Activated T-cell treated with anti-CD3 and anti-CD28 coated beads, Interleukin-2, amount 50 U/mL, for 48 hours (primary cell): ENCODE data around the gene NDE1.
A peak's percentile ranks its signal among the peaks of the same experiment; 100 is the strongest.

Experiments used
- DNase-seq, 2 experiments: peaks; one replicate each; pipeline ENCODE4 v3.0.0-alpha.2; 2020

The NDE1 gene

DNA sequence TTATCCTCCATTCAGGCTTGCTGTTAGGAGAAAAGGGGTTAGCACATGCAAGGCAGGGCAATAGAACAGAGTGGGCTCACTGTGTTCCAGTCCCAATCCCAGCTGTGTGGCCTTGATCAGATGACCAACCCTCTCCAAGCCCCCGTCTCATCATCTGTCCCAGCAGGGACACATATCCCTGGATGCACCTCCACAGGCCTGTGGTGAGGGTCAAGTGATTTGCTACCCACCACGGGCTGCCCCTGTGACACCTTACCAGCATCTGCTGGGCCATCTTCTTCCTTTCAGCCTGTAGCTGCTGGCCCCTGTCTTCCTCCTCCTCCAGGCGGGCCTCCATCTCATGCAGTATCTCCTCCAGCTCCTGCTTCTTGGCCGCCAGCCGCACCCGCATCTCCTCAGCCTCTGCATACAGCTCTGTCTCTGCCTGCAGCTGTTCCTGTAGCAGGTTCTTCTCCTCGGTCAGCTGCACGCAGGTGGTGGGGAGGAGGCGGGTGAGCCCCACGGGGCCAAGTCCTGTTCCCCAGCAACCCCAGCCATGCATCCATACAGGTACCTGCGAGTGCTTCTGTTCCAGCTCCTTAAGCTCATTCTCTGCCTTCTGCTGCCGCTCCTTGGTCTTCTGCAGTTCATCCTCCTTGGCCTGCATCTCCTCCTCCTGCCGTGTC, 91.3 kb downstream of the NDE1 start:
- no peak for DNase-seq

DNA sequence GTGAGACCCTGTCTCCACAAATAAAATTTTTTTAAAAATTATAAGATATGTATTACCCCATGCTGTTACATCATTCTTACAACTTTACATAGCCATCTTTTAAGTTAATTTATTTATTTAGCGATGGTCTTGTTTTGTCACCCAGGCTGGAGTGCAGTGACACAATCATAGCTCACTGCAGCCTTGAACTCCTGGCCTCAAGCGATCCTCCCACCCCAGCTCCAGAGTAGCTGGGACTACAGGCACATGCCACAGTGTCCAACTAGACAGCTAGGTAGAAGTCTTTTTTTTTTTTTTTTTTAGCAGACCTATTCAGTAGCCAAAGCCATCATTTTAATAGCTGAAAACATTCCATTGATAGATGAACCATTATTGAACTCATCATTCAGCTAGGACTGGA, 92.7 kb downstream of the NDE1 start:
- no peak for DNase-seq

DNA sequence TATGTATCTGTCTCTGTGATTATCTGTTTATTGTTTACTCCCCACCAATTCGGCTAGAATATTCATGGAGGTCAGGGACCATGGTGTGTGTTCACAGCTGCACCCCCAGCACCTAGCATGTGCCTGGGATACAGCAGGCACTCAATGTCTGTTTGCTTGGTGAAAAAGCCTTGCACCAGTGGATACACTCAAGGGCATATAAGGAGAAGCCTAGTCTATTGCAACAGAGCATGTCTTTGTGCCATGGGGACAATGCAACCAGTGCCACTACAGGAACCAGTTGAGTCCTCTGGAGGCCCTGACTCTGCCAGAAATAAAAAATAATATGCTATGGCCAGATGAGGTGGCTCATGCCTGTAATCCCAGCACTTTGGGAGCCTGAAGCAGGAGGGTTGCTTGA, 93.6 kb downstream of the NDE1 start:
- no peak for DNase-seq

DNA sequence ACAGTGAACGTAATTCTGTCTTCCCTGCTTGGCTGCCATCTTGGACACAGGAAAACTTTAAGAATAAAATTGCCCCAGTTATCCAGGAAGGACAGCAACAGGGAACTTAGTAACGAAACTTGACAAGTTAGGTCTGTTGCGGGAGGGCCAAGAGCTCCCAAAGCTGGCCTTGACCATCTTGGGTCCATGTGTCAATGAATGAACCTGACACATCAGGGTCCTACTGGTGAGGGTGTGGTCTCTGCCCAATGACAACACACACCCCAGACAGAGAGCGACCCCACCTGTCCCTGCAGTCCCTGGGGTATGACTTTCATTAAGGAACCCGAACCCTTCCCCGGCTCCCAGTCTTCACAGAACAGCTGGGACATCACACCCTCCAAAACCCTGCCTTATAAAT, 96.3 kb downstream of the NDE1 start:
- no peak for DNase-seq

DNA sequence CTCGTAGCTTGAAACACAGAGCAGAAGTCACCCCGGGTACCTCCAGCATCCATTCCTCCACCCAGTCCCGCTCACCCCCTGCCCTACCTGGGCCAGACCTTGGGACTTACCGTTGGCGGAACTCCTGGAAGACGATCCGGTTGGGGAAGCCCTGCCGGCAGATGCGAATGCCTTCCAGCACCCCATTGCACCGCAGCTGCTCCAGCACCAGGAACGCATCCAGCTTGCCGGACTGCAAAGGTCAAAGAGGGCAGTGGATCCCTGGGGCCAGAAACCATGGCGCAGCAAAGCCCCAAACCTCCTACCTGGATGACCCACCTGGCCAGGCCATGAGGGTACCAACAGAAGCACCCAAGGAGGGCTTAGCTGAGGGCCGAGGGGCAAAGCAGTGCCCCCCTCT, 97.9 kb downstream of the NDE1 start:
- no peak for DNase-seq

DNA sequence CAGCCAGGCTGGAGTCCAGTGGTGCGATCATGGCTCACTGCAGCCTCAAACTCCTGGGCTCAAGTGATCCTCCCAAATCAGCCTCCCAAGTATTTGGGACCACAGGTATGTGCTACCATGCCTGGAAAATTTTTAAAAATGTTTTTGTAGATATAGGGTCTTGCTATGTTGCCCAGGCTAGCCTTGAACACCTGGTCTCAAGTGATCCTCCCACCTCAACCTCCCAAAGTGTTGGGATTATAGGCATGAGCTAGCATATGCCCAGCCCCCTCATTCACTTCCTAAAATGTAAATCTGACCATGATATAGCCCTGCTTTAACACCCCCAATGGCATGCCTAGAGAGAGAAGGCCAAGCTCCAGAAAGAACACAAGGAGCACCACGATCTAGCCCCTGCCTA, 98.6 kb downstream of the NDE1 start:
- DNase-seq = no peak

DNA sequence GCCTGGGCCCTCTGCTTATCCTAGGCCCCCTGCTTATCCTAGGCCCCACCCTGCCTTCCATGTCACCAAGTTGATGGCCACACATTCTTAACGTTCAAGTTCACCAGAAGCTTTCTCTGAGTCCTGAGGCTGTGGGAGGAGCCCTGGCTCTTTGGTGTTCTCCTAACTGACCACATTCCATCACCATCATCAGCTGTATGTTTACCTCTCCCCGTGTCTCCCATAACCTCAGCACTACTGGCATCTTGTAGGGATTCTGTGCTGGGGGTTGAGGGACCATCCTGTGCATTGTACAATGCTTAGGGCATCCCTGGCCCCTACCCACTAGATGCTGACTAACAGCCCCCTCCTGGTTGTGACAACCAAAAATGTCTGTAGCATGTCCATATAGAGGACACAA, 99.3 kb downstream of the NDE1 start:
- DNase-seq = no peak

DNA sequence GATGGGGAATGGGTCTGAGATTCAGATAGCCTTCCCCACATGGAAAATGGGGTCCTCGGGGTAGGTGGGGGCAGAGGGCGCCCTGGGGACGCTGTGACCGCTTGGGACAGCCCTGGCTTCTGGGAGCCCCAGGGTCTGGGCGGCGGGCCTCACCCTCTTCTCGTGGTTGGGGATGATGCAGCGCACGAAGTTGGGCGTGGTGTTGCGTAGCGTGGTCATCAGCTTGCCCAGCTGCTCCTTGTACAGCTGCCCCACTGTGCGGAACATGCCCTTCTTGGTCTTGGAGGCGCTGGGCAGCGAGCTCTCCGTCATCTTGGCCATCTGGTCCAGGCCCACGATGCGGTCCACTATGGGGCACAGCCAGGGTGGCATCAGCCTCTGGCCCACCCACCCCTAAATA, 99.9 kb downstream of the NDE1 start:
- DNase-seq = no peak

DNA sequence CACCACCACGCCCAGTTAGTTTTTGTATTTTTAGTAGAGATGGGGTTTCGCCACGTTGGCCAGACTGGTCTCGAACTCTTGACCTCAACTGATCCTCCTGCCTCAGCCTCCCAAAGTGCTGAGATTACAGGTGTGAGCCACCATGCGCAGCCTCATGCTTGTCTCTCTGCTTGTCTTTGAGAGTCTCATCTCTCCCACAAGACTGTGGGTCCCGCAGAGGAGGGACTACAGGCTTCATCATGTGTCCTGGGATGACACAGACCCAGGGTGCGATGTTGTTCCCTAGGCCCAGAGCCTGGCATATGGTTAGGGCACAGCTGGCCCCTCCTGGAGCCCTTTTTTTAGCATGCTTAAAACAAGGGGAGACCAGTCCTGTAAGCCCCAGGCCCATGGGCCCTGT, 101.9 kb downstream of the NDE1 start:
- no peak for DNase-seq

DNA sequence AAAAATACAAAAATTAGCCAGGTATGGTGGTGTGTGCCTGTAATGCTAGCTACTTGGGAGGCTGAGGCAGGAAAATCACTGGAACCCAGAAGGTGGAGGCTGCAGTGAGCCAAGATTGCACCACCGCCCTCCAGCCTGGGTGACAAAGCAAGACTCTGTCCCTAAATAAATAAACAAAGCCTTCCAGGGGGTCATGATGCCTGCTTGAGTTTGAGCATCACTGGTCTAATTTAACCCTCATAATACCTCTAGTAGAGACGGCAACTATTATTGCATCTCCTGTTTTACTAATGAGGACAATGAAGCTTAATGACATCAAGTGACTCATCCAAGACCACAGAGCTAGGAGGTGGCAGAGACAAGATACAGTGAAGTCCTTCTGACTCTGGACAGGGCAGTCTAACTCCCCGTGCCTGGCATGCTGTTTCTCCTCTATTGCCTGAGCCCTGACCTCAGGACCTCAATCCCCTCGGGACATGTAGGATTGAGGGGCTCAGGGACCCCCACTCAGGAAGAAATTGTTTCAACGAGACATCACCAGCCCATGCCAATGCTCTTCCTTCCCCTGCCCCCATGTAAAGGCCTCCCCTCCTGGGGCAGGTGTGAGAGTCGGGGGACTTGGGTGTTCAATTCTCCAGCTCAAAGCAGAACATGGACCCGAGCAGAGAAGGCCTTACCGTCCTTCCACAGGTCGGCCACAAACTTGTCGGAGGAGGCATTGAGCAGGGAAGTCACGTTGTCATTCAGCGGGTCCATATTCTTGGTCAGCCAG, 102.9 kb downstream of the NDE1 start:
- no peak for DNase-seq

DNA sequence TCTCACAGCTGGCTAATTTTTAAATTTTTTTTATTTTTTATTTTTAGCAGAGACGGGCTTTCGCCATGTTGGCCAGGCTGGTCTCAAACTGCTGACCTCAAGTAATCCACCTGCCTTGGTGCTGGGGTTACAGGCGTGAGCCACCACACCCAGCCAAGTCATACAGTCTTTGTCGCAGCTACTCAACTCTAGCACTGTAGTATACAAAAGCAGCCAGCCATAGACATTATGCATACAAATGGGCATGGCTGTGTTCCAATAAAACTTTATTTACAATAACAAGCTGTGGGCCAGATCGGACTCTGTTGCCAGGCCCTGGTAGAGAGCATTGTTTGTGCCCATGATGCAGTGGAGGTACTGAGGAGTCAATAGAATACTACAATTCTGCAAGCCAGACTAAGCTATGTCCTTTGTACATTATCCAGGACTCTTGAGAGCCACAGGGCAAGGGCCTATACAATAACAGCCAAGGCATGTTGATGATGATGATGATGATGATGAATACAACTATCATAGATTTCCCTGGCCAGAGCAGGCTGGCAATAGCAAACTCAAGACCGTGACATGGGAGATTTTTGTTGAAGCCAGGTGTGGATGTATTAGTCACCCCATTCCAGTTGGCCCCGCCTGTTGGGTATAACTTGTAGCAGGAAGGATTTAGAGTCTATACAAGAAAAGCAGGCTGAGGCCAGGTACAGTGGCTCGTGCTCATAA, 104.9 kb downstream of the NDE1 start:
- no peak for DNase-seq

DNA sequence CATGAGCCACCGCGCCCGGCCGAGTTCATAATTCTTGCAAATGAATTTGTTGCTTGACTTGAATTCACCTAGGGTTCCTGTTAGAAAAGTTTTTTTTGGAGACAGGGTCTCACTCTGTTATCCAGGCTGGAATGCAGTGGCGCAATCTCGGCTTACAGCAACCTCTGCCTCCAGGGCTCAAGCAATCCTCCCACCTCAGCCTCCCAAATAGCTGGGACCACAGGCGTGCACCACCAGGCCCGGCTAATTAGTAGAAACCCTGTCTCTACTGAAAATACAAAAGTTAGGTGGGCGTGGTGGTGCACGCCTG, 107.0 kb downstream of the NDE1 start:
- no peak for DNase-seq

DNA sequence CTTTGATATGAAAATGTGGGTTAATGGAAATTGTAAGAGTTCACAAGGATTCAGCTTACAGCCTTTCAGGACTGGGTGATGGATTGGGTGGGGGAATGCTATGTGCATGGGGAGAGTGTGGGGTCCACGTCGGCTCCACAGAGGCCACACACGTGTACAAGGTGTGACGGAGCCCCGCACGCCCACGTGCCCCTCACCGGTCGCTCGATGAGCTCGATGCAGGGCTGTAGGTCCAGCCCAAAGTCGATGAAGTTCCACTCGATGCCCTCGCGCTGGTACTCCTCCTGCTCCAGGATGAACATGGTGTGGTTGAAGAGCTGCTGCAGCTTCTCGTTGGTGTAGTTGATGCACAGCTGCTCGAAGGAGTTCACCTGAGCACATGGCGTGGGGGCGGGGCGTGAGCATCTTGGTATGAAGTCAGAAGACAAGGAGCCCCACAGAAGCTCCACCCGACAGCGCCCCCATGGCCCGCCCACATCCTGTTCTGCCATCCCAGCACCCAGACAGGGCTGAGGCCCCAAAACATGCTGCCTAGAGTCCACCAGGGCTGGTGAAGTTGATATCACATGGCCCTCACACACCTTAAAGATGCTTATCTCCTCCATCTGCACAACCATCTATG, 107.7 kb downstream of the NDE1 start:
- peak; percentile 21 to 31 for DNase-seq

DNA sequence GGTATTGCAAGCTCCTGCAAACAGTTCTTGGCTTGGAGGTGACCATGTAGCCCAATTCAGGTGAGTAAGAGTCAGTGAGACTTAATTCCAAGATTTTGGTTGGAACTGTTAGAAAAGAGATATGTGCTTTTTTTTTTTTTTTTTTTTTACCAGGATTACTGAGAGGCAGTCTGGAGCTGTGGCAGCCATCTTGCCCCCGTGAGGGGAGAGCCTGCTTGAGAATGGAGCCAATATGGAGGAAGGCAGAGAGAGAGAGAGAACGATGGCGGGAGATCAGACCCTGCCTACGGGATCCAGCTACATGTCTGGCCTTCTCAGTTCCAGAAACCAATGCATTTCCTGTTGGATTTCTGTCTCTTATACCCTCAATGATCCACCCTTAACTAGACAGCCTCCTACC, 109.0 kb downstream of the NDE1 start:
- DNase-seq = no peak

DNA sequence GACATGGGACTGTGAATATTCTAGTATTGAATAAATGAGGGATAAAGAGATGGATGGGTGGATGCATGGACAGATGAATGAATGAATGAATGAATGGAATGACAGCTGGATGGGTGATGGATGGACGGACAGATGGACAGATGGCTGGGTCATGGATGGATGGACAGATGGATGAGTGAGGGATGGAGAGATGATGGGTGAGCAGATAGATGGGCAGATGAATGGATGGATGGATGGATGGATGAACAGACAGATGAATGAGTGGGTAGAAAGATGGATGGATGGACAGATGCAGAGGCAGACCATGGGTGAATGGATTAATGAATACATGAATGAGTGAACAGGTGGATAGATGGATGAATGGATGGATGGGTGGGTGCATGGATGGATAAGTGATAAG, 110.1 kb downstream of the NDE1 start:
- DNase-seq = no peak

DNA sequence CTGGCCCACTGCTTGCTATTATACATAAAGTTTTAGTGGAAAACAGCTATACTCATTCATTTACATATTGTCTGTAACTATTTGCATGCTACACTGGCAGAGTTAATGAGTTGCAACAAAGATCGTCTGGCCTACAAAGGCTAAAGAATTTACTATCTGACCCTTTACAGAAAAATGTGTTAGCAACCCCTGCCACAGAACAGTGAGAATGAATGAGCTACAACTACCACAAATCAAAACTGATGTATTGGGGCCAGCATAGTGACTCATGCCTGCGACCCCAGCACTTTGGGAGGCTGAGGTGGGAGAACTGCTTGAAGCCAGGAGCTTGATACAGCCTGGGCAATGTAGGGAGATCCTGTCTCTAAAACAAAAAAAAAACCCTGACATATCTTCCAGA, 114.1 kb downstream of the NDE1 start:
- DNase-seq = no peak

DNA sequence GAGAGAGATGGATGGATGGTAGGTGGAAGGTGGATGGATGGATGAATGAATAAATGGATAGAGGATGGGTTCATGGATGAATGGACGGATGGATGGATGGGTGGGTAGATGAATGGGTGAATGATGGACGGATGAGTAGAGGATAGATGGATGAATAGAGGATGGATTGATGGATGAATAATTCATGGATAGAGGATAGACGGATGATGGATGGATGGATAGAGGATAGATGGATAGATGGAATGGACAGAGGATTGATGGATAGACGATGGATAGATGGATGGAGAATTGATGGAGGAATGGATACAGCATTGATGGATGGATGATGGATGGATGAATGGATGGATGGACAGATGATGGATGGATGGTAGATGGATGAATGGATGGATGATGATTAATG, 115.1 kb downstream of the NDE1 start:
- DNase-seq = no peak

DNA sequence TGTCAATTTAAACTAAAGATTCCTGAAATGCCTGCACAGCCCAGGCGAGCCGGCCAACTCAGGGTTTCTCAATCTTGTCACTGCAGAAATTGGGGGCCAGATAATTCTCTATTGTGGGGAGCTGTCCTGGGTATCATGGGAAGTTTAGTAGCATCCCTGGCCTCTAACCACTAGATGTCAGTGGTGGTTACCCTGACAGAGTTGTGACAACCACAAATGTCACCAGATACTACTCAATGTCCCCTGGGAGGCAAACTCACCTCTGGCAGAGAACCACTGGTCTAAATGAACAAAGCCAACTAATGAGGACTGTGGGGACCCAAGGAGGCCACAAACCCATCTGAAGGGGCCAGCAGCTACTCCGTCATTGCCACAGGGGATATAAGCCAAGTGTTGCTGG, 115.8 kb downstream of the NDE1 start:
- peak; percentile 36 to 39 for DNase-seq

DNA sequence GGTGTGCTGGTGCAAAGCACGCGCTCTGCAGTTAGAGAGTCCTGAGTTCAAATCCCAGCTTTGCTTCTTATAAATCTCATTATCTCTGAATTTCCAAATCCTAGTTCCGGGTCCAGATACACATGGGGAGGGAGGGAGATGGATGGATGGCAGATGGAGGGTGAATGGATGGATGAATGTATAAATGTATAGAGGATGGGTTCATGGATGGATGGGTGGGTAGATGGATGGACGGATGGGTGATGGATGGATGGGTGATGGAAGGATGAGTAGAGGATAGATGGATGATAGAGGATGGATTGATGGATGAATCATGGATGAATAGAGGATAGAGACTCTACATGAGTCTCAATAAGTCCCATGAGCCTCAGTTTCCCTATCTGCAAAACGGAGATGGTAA, 116.9 kb downstream of the NDE1 start:
- DNase-seq = no peak

DNA sequence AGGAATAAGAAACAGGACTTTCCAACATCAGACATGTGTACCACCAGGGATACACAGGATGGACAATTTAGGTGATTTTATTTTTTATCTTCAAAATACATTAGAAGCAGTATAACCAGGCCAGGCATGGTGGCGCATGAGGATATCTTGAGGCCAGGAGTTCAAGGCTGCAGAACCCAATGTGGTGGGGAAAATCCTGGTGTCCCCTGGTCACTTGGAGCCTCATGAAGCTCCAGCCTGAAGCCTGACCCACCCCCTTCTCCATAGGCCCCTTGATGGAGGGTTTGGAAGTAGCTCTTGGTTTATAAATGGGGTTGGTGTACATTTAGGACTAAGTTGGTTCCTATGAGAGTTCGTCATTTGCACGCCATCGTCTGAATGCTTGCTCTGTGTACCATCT, 118.2 kb downstream of the NDE1 start:
- DNase-seq = no peak

DNA sequence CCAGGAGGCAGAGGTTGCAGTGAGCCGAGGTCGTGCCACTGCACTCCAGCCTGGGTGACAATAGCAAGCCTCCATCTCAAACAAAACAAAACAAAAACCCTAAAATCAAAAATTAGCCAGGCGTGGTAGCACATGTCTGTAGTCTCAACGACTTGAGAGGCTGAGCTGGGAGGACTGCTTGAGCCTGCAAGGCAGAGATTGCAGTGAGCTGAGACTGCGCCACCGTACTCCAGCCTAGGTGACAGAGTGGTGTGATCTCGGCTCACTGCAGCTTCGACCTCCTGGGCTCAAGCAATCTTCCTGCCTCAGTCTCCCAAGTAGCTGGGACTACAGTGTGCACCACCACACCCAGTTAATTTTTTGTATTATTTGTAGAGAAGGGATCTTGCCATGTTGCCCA, 119.2 kb downstream of the NDE1 start:
- DNase-seq = no peak

DNA sequence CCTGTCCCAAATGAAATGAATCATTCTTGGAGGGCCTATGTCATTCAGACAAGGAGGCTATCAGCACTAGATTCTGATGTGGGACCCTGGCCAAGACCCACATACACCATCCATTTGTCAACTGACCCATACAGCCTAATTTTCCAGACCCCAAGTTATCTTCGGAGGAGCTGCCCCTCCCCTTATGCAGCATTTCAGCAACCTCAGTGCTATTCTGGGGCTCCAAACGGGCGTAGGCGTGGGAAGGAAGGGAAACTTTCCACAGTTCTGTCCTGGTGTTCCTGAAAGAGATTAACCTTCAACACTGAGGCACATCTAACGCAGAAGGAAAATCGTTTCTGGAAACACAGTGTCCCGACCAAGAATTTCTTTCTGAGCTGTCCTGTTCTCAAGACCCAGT, 120.1 kb downstream of the NDE1 start:
- no peak for DNase-seq

DNA sequence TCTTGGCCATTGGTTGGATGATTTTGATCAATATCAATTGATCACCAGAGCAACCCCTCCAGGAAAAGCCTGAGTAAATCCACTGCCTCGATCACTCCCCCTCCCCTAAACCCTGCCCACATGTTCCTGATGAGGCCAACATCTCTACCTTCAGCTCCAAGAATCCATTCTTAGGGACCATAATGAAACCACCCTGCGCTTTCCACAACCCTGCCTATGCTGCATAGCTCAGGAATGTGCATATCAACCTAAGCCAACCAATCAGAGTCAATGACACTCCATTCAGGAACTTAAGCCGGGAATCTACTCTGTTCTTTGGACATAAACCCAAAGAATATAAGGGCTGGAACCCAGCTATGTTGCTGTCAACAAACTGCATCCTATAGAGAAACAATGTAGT, 120.5 kb downstream of the NDE1 start:
- no peak for DNase-seq

DNA sequence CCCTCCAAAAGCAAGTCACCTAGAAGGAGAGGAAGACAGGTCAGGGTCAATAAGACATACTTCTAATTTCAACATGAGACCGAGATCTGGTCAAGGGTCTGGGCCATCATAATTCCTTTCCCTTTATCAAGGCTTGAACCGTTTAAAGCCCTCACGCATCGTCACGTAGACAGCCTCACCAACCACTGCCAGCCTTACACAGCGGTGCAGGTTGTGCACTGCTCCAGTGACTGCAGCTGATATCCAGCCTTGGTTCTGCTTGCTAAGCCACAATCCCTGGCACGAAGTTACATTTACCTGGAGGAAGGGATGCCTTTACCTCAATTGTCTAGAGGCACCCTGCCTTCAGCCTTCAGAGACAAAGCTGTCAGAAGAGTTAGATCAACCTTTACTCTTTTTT, 121.6 kb downstream of the NDE1 start:
- no peak for DNase-seq
